Stimulated activated CD8-positive, alpha-beta memory T cell treated with anti-CD3 and anti-CD28 coated beads, Interleukin-15, amount 100 ng/mL, for 1 hour (primary cell): Measurements from ENCODE around the gene PTPRCAP.
"Not testable (repeated sequence)": the region's sequence is repeated elsewhere in the genome, so short reads cannot be mapped to it uniquely, and the experiment has no call there.

Source experiments
- DNase-seq: peaks from one replicate; pipeline ENCODE4 v3.0.0-alpha.2; 2020; ENCODE audit warnings: low read depth

Gene PTPRCAP

DNA sequence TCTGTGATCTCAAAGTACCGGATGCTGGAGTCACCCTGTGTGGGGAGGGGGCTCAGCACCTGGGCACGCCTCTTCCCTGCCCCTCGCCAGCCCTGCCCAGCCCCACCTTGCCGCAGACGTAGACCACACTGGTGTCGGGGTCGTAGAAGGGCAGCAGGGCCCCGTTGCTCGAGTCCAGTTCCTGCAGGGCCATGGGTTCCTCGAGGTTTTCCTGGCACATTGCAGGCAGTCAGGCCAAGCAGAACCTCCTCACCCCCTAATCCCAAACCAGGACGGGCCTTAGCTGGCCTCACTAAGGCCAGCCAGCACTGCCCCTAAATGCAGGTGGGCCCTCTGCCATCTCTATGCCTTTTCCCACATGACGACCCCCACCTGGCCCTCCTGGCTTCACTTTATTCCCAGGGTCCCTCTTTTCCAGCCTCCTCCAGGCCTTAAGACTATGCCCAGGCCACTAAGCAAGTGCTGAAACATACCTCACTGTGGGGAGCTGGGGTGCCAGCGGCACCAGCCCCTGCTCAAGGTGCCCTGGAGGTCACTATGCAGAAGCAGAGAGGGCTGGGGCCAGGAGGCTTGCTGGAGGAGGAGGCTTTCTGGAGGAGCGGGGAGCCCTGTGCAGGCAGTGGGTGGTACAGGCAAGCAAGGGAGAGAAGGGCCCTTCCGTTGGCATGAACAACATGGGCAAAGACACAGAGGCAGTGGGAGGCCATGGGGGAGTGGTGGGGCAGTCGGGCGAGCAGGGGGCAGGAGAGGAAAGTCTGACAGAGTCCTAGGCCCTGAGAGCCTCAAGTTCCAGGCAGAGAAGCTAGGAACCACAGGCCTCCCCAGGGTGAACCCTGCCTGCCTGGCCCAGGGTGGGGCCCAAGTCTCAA lies 3.0 kb upstream of the PTPRCAP start:
- no peak for DNase-seq

DNA sequence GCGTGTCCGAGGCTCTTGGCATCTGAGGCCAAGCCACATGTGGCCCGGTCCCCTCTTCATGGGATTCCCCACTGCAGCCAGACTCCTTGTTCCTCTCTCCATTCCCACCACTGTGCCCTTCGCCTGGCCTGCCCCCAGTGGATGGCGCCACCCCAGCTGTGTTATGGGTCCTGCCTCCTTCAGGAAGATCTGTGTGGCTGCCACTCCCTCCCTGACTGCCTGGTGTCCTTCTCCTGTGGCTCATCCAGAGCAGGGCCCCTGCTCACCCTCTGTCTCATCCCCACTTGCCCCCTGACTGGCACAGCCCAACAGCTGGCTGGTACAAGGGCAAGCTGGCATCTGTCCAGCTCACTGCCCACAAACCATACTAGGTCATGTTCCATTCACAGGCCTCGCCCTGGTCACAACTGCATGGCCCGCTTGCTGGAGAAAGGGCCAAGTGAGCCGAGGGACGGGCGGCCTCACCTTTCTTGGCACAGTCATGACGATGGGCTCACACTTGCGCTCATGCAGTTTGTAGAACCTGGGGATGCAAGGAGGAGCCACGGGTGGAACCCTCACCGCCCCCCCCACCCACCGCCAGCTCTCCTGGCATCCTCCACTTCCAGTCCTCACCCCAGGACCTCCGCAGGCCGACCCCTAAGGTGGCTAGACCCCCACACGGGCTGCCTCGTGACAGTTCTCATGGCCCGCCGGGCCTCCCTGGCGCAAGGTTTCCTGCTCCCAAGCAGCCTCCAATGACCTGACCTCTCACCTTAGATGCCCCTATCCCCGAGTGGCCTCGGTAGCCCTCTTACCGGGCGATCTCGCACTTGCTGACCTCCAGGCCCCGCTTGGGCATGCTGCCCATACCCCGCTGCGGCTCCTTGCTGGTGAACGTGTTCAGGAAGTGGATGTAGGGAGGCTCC lies 2.1 kb upstream of the PTPRCAP start:
- DNase-seq = no peak

DNA sequence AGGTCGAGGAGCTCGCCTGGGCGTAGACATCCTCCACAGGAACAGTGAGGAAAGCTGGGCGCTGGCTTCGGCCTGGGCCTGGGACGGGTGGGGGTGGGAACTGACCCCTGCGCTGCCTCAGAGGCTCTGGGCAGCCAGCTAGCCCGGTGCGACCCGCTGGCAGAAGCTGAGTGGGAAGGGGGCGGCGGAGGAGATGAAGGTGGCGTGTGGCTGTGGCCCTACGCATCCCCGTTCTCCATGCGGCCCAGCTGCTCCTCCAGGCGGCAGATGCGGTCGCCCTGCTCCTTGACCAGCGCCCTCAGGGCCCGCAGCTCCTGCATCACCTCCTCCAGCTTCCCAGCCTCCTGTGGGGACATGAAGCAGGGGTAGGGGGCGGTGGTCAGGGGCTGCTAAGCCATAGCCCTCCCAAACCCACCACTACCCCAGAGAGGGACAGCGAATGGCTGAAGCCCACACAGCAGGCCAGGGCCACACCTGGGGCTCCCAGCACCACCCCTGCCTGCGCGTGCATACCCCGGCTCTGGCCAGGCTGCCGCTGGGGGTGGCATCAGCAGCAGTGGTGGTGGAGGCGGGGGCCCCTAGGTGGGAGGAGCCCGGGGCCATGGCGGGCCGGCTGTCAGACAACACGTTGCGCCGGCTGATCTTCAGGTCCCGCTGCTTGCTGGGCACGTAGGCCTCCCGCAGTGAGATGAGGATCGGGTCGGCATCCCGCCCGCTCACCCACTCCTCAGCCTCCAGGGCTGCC lies 848 bp upstream of the PTPRCAP start:
- DNase-seq = no peak

DNA sequence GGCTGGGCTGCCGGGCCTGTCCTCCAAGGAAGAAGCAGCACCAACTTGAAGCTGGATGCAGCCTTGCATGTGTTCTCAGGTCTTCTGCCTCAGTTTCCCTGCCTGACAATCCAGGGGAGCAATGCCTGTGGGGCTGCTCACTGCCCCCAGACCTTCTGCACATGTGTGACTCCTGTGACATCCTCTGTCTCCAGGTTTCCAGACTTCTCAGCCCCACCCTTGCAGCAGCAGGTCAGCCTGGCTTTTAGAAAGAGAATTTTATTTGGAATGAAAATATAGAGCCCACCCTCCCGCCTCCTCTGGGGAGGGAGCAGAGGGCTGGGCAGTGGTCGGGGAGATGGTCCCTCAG lies 301 bp upstream of the PTPRCAP start:
- DNase-seq = no peak

DNA sequence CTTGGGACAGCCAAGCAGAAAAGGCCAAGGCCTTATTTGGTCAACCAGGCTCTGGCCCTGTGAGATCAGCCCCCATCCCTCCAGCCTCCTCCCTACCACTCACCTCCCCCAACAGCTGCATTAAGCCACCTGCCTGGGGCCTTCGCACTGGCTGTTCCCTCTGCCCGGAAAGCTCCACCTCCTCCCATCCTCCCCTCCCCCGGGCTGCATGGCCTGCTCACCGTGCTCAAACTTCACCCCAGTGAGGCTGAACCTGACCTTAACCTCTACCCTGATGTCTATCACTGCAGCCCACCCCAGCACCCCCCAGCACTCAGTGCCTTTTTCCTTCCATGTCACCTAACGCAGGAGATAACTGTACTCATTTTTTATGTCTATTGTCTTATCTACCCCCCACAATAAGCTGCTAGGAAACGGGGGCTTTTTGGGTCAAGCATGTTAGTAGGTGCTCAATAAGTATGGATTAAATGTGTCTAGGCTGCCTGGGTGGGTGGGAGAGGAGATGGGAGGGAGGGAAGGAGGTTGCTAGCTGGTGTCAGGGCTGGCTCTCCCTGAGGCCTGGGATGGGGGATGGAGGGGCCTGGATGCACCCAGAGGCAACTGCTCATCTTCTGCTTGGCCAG lies 912 bp downstream of the PTPRCAP start:
- no peak for DNase-seq

DNA sequence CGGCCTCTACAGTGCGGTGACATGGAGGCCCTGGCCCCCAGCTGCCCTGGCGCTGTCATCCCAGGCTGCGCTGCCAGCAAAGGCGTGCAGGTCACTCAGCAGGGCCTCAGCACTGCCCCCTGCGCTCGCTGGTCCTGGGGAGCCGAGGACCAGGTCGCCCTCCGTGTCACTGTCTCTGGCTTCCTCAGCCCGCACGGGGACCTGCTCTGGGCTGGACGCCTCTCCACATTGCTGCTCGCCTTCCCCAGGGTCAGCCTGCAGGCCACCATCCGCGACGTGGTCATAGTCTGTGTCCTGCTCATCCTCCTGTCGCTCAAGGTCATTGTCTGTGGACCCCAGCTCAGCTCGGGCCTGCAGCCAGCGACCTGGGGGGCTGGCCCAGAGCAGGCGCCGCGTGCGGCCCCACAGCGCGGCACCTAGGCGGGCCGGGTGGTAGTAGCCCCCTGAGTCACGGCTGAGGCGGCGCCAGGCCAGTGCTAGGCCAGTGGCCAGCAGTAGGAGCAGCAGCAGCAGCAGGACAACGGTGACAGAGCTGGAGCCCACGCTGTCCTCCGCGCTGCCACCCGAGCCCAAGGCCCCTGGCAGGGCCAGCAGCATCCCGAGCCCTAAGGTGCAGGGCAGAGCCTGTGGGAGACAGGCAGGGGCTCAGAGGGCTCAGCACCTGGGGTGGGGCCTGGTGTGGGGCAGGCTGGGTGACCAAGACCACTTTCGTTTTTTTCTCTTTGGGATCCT lies 1.6 kb downstream of the PTPRCAP start:
- no peak for DNase-seq

DNA sequence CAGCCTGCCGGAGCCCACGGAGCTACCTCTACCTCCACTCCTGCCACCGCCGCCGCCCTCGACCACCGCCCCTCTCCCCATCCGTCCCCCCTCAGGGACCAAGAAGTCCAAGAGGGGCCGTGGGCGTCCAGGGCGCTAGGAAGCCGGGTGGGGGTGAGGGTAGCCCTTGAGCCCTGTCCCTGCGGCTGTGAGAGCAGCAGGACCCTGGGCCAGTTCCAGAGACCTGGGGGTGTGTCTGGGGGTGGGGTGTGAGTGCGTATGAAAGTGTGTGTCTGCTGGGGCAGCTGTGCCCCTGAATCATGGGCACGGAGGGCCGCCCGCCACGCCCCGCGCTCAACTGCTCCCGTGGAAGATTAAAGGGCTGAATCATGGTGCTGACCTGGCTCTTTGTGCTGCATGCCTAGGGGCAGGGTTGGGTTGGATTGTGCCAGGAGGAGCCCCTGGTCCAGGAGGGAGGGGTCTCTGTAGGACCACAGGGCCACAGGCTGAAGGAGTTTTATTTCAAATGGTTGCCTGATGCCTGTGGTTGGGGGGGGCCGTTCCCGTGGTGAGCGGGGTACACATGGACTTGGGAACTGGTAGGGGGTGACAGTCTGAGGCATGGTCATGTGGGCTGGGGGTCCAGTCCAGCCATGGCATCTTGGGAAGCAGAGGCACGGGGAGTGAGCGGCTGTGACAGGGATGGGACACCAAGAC lies 2.3 kb downstream of the PTPRCAP start:
- DNase-seq = no peak

DNA sequence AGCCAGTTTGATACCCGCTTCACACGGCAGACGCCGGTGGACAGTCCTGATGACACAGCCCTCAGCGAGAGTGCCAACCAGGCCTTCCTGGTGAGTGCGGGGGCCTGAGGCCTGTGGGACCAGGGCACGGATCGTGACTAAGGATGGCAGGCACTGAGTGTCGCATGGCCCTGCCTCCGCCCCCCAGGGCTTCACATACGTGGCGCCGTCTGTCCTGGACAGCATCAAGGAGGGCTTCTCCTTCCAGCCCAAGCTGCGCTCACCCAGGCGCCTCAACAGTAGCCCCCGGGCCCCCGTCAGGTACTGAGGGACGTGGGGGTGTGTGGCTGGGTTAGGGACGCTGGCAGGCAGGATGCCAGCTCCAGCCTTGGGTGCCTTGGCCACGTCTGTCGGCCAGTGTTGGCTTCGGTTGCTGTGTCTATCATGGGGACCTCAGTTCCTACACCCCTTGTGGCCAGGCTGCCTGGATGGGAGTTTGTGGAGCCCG lies 3.0 kb downstream of the PTPRCAP start:
- DNase-seq = no peak

DNA sequence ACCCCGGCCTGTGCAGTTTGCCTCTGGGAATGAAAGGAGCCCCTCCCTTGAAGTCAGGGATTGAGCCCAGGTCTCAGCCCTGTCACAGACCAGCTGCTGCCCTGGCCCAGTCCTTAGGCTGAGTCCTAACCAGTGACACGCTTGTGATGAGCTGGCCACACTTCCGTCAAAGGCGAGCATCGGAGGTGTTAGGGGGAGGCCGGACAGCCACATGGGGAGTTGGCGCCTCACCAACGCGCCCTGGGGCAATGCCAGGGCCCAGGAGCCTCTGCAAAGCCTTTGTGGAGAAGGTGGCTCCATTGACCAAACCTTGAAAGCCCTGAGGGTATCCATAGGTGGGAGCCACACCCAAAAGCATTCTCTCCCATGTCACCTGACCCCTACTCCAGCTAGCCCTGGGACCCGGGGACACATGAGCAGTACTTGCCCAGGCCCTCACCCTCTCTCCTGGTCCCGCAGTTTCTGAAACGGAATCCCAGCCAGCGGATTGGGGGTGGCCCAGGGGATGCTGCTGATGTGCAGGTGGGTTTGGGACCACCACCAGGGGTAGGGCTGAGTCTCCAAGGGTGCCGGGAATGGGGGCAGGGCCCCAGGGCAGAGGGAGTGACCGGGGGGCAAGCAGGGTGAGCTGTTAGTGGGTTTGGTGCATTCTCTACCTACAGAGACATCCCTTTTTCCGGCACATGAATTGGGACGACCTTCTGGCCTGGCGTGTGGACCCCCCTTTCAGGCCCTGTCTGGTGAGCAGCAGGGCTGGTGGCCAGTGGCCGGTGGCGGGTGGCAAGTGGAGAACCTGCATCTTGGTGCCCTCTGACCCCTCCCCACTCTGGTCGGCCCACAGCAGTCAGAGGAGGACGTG lies 3.7 kb downstream of the PTPRCAP start:
- DNase-seq = no peak

DNA sequence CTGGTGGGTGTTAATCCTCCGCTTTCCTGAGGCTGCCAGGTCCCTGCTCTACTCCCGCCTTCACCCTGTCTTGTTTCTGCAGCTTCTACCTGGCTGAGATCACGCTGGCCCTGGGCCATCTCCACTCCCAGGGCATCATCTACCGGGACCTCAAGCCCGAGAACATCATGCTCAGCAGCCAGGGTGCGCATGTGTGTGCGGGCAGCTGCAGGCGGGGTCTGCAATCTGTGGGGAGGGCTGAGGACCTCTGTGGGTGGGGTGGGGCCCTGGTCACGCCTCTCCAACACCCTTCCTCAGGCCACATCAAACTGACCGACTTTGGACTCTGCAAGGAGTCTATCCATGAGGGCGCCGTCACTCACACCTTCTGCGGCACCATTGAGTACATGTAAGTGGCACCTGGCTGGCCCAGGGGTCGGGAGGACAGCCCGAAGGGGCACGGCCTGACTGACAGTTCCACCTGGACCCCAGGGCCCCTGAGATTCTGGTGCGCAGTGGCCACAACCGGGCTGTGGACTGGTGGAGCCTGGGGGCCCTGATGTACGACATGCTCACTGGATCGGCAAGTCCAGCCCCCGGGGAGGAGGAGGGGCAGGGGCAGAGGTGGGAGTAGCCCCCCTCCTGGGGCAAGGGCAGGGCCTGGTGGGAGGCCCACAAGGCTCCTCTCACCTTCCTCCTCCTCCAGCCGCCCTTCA lies 4.7 kb downstream of the PTPRCAP start:
- no peak for DNase-seq

DNA sequence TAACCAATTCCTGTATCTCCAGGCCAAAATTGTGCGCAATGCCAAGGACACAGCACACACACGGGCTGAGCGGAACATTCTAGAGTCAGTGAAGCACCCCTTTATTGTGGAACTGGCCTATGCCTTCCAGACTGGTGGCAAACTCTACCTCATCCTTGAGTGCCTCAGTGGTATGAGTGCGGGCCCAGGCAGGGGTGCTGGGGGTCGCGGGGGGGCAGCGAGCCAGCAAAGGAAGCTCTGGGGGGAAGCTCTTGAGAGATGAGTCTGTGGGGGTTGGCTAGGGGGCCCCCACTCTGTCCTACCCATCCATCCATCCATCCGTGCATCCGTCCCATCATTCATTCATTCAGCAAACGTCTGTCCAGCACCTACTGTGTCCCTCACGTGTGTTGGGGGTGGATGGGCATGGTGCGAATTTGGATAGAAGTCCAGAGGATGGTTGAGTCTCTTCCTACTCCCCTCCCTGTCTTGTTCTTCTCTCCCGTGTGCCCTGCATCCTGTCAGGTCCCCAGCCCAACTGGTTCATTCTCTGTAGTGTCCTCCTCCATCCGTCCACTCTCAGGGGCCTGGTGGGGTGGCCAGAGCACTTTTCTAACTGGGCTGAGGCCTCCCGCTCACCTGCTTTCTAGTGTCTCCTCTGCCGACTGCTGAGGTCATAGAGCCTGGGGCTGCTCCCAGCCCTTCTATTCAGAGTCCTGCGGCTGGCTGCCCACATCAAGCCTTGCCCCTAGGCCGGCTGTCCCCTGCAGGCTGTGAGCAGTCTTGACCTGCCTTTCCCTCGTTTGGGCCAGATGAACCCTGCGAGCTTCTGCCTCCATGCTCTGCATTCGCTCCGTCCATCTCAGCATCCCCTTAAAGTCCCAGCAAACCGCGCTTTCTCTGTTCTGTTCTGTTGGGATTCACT lies 5.9 kb downstream of the PTPRCAP start:
- no peak for DNase-seq

DNA sequence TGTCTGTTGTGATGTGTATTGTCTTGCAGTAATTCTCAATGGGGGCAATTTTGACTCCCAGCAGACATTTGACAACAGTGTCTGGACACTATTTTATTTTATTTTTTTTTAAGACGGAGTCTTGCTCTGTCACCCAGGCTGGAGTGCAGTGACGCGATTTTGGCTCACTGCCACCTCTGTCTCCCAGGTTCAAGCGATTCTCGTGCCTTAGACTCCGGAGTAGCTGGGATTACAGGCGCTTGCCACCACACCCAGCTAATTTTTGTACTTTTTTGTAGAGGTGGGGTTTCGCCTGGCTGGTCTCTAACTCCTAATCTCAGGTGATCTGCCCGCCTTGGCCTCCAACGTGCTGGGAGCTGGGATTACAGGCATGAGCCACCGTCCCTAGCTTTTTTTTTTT lies 7.8 kb downstream of the PTPRCAP start:
- no peak for DNase-seq

DNA sequence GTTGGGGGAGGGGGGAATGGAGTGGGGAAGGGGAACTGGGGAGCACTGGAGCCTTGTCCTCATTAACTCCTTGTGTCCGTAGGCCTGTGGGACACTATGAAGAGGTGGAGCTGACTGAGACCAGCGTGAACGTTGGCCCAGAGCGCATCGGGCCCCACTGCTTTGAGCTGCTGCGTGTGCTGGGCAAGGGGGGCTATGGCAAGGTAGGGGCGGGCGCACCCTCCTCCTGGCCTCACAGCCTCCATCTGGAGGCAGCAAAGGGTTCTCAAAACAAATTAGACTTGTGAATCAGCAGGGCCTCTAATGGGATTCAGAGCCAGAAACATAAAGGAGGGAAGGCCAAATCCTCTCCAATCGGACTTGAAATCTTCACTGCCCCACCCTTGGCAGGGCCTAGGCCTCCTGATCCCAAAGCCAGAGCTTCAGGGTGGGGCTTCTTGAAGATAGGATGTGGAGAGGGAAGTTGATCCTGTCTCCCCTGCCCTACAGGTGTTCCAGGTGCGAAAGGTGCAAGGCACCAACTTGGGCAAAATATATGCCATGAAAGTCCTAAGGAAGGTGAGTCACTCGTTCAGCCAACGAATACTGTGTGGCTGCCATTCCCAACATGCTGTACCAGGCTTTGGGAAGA lies 8.3 kb downstream of the PTPRCAP start:
- no peak for DNase-seq

DNA sequence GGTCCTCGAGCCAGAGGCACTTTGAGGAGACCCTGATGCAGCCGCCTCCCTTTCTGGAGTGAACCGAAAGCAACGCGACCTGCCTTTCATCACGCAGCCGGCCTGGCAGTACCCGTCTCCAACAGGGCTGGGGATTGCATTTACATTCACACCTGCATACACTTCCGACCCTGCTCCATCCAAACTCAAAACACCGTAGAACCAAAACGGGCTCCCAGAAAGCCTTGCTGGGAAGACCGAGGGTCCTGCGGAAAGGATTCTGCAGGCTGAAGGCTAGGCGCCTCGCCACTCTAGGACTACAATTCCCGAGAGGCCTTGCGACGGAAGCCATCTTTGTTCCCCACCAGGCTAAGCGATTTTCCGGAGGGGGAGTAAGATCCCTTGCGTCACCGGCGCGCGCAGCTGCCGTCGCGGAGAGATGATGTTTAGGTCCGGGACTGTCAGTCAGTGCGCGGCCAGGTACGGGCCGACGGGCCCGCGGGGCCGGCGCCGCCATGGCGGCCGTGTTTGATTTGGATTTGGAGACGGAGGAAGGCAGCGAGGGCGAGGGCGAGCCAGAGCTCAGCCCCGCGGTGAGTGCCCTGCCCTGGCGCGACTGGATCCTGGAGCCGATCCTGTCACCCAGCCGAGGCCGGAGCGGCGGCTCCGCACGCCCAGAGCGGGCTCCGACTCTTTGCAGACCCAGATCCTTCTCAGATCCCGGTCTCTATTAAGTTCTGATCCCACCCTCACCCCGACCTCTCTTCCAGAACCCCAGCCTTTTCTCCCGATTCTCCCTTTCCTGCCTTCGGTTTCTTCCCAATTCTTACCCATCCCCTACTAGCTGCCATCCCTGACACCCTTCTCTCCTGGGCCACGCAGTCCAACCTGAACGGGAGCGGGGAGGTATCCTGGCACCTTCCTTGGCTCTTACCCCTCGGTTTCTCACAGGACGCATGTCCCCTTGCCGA lies 9.2 kb downstream of the PTPRCAP start, which contains the start of gene RPS6KB2:
Gene RPS6KB2 (plus strand): TSS at position 443 of the 950 bp plus-strand sequence. CDS start 52 bp downstream, at position 495.
- DNase-seq = peak; percentile 100

DNA sequence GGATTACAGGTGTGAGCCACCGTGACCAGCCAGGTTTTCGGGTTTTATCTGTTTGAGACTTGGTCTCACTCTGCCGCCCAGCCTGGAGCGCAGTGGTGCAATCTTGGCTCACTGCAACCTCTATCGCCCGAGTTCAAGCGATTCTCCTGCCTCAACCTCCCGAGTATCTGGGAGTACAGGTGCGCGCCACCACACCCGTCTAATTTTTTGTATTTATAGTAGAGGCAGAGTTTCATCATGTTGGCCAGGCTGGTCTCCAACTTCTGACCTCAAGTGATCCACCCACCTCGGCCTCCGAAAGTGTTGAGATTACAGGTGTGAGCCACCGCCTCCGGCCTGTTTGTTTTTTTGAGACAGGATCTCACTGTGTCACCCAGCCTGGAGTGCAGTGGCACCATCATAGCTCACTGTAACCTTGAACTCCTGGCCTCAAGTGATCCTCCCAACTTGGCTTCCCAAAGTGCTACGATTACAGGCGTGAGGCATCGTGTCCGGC lies 10.1 kb downstream of the PTPRCAP start:
- not testable (repeated sequence) for DNase-seq
